GM23338 (cell line): ENCODE results near the gene TMEM247. TPM values are rescaled to one million over a fixed set of nuclear protein-coding genes. Genes with fewer than 3 reads are reported as not detected.

Source experiments
- ATAC-seq: fragments of 200-7000 bp; cut with Tn5 transposase; 3 replicates; pipeline ENCODE4 v1.9.1; 2020
- DNase-seq: peaks from one replicate; pipeline ENCODE4 v3.0.0-alpha.2; 2015; ENCODE audit warnings: low spot score
- H2AFZ ChIP-seq: fragments of 200-600 bp; sonication (generic); 2 replicates; pipeline ENCODE4 v1.8.0; 2016; ENCODE audit warnings: antibody characterized with exemption, mild to moderate bottlenecking, moderate library complexity
- H3F3A ChIP-seq: fragments of 200-600 bp; sonication (generic); replicated peaks from 2 replicates; pipeline ENCODE4 v1.8.0; 2017; ENCODE audit warnings: antibody characterized with exemption, mixed run types, low read depth
- H3K27ac ChIP-seq: fragments of 200-600 bp; sonication (generic); 2 replicates; pipeline ENCODE4 v1.6.1; 2016; ENCODE audit warnings: low read depth
- H3K27me3 ChIP-seq: fragments of 200-600 bp; sonication (generic); 2 replicates; pipeline ENCODE4 v1.8.0; 2016; ENCODE audit warnings: mild to moderate bottlenecking, mixed run types, moderate library complexity; ENCODE audit not compliant: insufficient read depth
- H3K36me3 ChIP-seq: fragments of 200-600 bp; sonication (generic); 2 replicates; pipeline ENCODE4 v1.8.0; 2016; ENCODE audit warnings: mild to moderate bottlenecking; ENCODE audit not compliant: insufficient read depth
- H3K4me1 ChIP-seq: fragments of 200-600 bp; sonication (generic); 2 replicates; pipeline ENCODE4 v1.8.0; 2016; ENCODE audit warnings: mild to moderate bottlenecking, moderate library complexity; ENCODE audit not compliant: insufficient read depth
- H3K4me2 ChIP-seq: fragments of 200-600 bp; sonication (generic); 2 replicates; pipeline ENCODE4 v1.7.1; 2017; ENCODE audit warnings: mixed run types
- H3K4me3 ChIP-seq: fragments of 200-600 bp; sonication (generic); 2 replicates; pipeline ENCODE4 v1.6.1; 2016; ENCODE audit warnings: mixed run types
- H3K79me2 ChIP-seq: fragments of 200-600 bp; sonication (generic); replicated peaks from 2 replicates; pipeline ENCODE4 v1.8.0; 2017; ENCODE audit warnings: mild to moderate bottlenecking; ENCODE audit not compliant: insufficient read depth
- H3K9me2 ChIP-seq: fragments of 200-600 bp; sonication (generic); 2 replicates; pipeline ENCODE4 v1.8.0; 2017; ENCODE audit not compliant: insufficient read depth
- H4K20me1 ChIP-seq: fragments of 200-600 bp; sonication (generic); replicated peaks from 2 replicates; pipeline ENCODE4 v1.8.0; 2017; ENCODE audit warnings: mild to moderate bottlenecking; ENCODE audit not compliant: insufficient read depth
- H3K27ac Mint-ChIP-seq: 2 replicates; pipeline ENCODE4 v1.8.0; 2020; ENCODE audit warnings: inconsistent platforms, mild to moderate bottlenecking, moderate library complexity, mixed read lengths
- H3K27me3 Mint-ChIP-seq: 3 replicates; pipeline ENCODE4 v1.8.0; 2022; ENCODE audit warnings: low read depth, mild to moderate bottlenecking, moderate library complexity, mixed read lengths, inconsistent platforms; ENCODE audit not compliant: insufficient read depth, poor library complexity
- H3K36me3 Mint-ChIP-seq: 3 replicates; pipeline ENCODE4 v1.8.0; 2021; ENCODE audit warnings: low read depth, mild to moderate bottlenecking, inconsistent platforms, moderate library complexity, mixed read lengths
- H3K4me1 Mint-ChIP-seq: 3 replicates; pipeline ENCODE4 v1.8.0; 2020; ENCODE audit warnings: mild to moderate bottlenecking, inconsistent platforms, mixed read lengths
- H3K4me3 Mint-ChIP-seq: 3 replicates; pipeline ENCODE4 v1.8.0; 2021; ENCODE audit warnings: moderate library complexity, mild to moderate bottlenecking, inconsistent platforms, mixed read lengths
- H3K9me3 Mint-ChIP-seq: 3 replicates; pipeline ENCODE4 v1.8.0; 2020; ENCODE audit warnings: moderate library complexity, mild to moderate bottlenecking, inconsistent platforms, mixed read lengths
- EZH2 ChIP-seq: fragments of 200-600 bp; sonication (generic); IDR thresholded peaks from one replicate; pipeline ENCODE4 v1.8.0; 2017; ENCODE audit warnings: antibody characterized with exemption, mild to moderate bottlenecking, low read depth; ENCODE audit not compliant: unreplicated experiment
- EZH2phosphoT487 ChIP-seq: fragments of 200-600 bp; sonication (generic); IDR thresholded peaks from one replicate; pipeline ENCODE4 v1.8.1; 2018; ENCODE audit warnings: antibody characterized with exemption; ENCODE audit not compliant: unreplicated experiment
- JUNB ChIP-seq: IDR thresholded peaks from one replicate; pipeline ENCODE4 v1.6.1; 2016; ENCODE audit warnings: antibody characterized with exemption; ENCODE audit not compliant: unreplicated experiment
- POLR2AphosphoS5 ChIP-seq: IDR thresholded peaks from 2 replicates; pipeline ENCODE4 v1.6.1; 2016; ENCODE audit warnings: antibody characterized with exemption, low read depth
- STAT1 ChIP-seq: IDR thresholded peaks from one replicate; pipeline ENCODE4 v1.6.1; 2016; ENCODE audit warnings: antibody characterized with exemption; ENCODE audit not compliant: unreplicated experiment
- ZNF114 ChIP-seq: fragments of 250-450 bp; sonication (Bioruptor Pico); IDR thresholded peaks from 2 replicates; pipeline ENCODE4 v1.5.0; 2020; ENCODE audit warnings: mild to moderate bottlenecking, moderate library complexity
- ZNF331 ChIP-seq: fragments of 250-450 bp; sonication (Bioruptor Pico); IDR thresholded peaks from 2 replicates; pipeline ENCODE4 v1.5.0; 2020; ENCODE audit warnings: low read depth, mild to moderate bottlenecking, moderate library complexity
- polyA plus RNA-seq: library from polyadenylated mRNA; unstranded; fragments of >200 nt; fragmentation: Nextera tagmentation; extraction: Ambion mirVana; gene quantifications from 2 replicates; pipeline ENCODE4 v1.2.1, GENCODE V29; 2016
- total RNA-seq: library from RNA; depleted of rRNA; stranded (reverse); fragments of >200 nt; shearing (Covaris generic); gene quantifications from 2 replicates; pipeline ENCODE4 v1.2.3, GENCODE V29; 2014
- TF ChIP-seq, protein P1 (sequence below): IDR thresholded peaks from 2 replicates; pipeline ENCODE4 v1.6.1; 2016; ENCODE audit warnings: antibody characterized with exemption
- TF ChIP-seq, protein P2 (sequence below): IDR thresholded peaks from one replicate; pipeline ENCODE4 v1.6.1; 2018; ENCODE audit warnings: antibody characterized with exemption; ENCODE audit not compliant: unreplicated experiment
- TF ChIP-seq, protein P3 (sequence below): fragments of 250-450 bp; sonication (Bioruptor Pico); IDR thresholded peaks from 2 replicates; pipeline ENCODE4 v1.5.0; 2020; ENCODE audit warnings: mild to moderate bottlenecking, moderate library complexity

Gene TMEM247
- total and polyA plus RNA-seq, 2 experiments from 2014 or later, result not detected

DNA sequence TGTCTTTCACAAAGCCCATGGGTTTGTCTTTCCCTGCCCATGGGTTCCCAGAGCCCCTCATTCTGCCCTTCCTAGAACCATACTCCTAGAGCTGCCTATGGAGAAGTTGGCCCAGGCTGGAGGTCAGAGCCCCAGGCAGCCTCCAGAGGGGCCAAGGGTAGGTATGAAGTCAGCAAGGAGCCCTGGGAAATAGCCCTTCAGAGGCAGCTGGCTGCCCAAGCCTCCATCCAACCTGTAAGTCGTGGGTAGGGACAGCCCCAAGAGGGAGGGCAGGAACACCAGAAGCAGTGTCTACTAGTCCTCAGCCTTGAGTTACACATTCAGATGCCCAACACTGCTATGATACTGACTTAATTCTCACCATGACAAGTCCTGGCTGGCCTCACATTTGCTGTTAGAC, 49.5 kb downstream of the TMEM247 start:
- ATAC-seq, result no peak
- peaks cover 4% of the 10 kb centered on the region; the same call in 1 of the 3 replicates for H3K36me3 Mint-ChIP-seq

More for the DNA sequence above, 49.5 kb downstream of the TMEM247 start:
- Histone ChIP-seq H4K20me1 (no peaks in the 10 kb centered on the region; the same call in 1 of the 2 replicates), H3K27ac (no peak overlapping the region), H3K9me2 (no peaks in the 10 kb centered on the region), H3K4me1 (no peaks in the 10 kb centered on the region), H3K36me3 (no peaks in the 10 kb centered on the region), H3K79me2 (no peaks in the 10 kb centered on the region), H2AFZ (no peak overlapping the region), H3K4me3 (no peak overlapping the region), H3K4me2 (no peak overlapping the region), H3F3A (no peaks in the 10 kb centered on the region), H3K27me3 (no peaks in the 10 kb centered on the region)
- H3K4me1 Mint-ChIP-seq, result no peaks in the 10 kb centered on the region
- TF ChIP-seq, protein P1, sequence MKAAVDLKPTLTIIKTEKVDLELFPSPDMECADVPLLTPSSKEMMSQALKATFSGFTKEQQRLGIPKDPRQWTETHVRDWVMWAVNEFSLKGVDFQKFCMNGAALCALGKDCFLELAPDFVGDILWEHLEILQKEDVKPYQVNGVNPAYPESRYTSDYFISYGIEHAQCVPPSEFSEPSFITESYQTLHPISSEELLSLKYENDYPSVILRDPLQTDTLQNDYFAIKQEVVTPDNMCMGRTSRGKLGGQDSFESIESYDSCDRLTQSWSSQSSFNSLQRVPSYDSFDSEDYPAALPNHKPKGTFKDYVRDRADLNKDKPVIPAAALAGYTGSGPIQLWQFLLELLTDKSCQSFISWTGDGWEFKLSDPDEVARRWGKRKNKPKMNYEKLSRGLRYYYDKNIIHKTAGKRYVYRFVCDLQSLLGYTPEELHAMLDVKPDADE, result no peak
- no peak for TF ChIP-seq EZH2phosphoT487
- TF ChIP-seq, protein P2, sequence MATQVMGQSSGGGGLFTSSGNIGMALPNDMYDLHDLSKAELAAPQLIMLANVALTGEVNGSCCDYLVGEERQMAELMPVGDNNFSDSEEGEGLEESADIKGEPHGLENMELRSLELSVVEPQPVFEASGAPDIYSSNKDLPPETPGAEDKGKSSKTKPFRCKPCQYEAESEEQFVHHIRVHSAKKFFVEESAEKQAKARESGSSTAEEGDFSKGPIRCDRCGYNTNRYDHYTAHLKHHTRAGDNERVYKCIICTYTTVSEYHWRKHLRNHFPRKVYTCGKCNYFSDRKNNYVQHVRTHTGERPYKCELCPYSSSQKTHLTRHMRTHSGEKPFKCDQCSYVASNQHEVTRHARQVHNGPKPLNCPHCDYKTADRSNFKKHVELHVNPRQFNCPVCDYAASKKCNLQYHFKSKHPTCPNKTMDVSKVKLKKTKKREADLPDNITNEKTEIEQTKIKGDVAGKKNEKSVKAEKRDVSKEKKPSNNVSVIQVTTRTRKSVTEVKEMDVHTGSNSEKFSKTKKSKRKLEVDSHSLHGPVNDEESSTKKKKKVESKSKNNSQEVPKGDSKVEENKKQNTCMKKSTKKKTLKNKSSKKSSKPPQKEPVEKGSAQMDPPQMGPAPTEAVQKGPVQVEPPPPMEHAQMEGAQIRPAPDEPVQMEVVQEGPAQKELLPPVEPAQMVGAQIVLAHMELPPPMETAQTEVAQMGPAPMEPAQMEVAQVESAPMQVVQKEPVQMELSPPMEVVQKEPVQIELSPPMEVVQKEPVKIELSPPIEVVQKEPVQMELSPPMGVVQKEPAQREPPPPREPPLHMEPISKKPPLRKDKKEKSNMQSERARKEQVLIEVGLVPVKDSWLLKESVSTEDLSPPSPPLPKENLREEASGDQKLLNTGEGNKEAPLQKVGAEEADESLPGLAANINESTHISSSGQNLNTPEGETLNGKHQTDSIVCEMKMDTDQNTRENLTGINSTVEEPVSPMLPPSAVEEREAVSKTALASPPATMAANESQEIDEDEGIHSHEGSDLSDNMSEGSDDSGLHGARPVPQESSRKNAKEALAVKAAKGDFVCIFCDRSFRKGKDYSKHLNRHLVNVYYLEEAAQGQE, result no peak
- TF ChIP-seq, protein P3, sequence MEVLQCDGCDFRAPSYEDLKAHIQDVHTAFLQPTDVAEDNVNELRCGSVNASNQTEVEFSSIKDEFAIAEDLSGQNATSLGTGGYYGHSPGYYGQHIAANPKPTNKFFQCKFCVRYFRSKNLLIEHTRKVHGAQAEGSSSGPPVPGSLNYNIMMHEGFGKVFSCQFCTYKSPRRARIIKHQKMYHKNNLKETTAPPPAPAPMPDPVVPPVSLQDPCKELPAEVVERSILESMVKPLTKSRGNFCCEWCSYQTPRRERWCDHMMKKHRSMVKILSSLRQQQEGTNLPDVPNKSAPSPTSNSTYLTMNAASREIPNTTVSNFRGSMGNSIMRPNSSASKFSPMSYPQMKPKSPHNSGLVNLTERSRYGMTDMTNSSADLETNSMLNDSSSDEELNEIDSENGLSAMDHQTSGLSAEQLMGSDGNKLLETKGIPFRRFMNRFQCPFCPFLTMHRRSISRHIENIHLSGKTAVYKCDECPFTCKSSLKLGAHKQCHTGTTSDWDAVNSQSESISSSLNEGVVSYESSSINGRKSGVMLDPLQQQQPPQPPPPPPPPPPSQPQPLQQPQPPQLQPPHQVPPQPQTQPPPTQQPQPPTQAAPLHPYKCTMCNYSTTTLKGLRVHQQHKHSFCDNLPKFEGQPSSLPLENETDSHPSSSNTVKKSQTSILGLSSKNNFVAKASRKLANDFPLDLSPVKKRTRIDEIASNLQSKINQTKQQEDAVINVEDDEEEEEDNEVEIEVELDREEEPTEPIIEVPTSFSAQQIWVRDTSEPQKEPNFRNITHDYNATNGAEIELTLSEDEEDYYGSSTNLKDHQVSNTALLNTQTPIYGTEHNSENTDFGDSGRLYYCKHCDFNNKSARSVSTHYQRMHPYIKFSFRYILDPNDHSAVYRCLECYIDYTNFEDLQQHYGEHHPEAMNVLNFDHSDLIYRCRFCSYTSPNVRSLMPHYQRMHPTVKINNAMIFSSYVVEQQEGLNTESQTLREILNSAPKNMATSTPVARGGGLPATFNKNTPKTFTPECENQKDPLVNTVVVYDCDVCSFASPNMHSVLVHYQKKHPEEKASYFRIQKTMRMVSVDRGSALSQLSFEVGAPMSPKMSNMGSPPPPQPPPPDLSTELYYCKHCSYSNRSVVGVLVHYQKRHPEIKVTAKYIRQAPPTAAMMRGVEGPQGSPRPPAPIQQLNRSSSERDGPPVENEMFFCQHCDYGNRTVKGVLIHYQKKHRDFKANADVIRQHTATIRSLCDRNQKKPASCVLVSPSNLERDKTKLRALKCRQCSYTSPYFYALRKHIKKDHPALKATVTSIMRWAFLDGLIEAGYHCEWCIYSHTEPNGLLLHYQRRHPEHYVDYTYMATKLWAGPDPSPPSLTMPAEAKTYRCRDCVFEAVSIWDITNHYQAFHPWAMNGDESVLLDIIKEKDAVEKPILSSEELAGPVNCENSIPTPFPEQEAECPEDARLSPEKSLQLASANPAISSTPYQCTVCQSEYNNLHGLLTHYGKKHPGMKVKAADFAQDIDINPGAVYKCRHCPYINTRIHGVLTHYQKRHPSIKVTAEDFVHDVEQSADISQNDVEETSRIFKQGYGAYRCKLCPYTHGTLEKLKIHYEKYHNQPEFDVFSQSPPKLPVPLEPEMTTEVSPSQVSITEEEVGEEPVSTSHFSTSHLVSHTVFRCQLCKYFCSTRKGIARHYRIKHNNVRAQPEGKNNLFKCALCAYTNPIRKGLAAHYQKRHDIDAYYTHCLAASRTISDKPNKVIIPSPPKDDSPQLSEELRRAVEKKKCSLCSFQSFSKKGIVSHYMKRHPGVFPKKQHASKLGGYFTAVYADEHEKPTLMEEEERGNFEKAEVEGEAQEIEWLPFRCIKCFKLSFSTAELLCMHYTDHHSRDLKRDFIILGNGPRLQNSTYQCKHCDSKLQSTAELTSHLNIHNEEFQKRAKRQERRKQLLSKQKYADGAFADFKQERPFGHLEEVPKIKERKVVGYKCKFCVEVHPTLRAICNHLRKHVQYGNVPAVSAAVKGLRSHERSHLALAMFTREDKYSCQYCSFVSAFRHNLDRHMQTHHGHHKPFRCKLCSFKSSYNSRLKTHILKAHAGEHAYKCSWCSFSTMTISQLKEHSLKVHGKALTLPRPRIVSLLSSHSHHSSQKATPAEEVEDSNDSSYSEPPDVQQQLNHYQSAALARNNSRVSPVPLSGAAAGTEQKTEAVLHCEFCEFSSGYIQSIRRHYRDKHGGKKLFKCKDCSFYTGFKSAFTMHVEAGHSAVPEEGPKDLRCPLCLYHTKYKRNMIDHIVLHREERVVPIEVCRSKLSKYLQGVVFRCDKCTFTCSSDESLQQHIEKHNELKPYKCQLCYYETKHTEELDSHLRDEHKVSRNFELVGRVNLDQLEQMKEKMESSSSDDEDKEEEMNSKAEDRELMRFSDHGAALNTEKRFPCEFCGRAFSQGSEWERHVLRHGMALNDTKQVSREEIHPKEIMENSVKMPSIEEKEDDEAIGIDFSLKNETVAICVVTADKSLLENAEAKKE (CRISPR knock-in tag), result no peak
- TF ChIP-seq ZNF114, result no peak
- TF ChIP-seq ZNF331 (CRISPR knock-in tag), result no peak
- no peak for TF ChIP-seq STAT1
- TF ChIP-seq JUNB, result no peak
- no peak for TF ChIP-seq EZH2
- no peak for TF ChIP-seq POLR2AphosphoS5
- no peak for DNase-seq
- H3K27me3 Mint-ChIP-seq, result peaks cover 1% of the 10 kb centered on the region
- no peak overlapping the region for H3K4me3 Mint-ChIP-seq
- H3K27ac Mint-ChIP-seq, result no peak overlapping the region
- H3K9me3 Mint-ChIP-seq, result peaks cover 9% of the 10 kb centered on the region; the same call in 2 of the 3 replicates
